GM12878 (cell line): ENCODE data around the gene KLB. TPM values are rescaled to one million over a fixed set of nuclear protein-coding genes. Genes with fewer than 3 reads are reported as not detected.

Experiments used
- ATAC-seq: fragments of 200-7000 bp; cut with Tn5 transposase; 3 replicates; pipeline ENCODE4 v1.9.1; 2020; ENCODE audit warnings: mild to moderate bottlenecking, moderate library complexity
- BruUV-seq: library from RNA; stranded (reverse); fragments of 400-500 nt; replicated peaks from 2 replicates; lab custom pipeline; 2021; lab: Mats Ljungman, UMichigan
- CTCF ChIA-PET: fragments of 300-600 bp; sonication (Branson Sonifier 250); formaldehyde crosslinking; extraction: SDS; loops from one replicate; lab custom pipeline; 2021; ENCODE audit warnings: inconsistent platforms; lab: Yijun Ruan, JAX
- POLR2A ChIA-PET: fragments of 350-600 bp; formaldehyde crosslinking; extraction: SDS; loops from one replicate; lab custom pipeline; 2021; ENCODE audit warnings: inconsistent platforms; lab: Charles Lee
- RAD21 ChIA-PET: fragments of 300-600 bp; sonication (Branson Sonifier 250); formaldehyde crosslinking; loops from one replicate; lab custom pipeline; 2023; ENCODE audit warnings: antibody characterized with exemption; ENCODE audit not compliant: unreplicated experiment; lab: Charles Lee
- SMC1A ChIA-PET: fragments of 300-600 bp; sonication (Branson Sonifier 250); formaldehyde crosslinking; loops from one replicate; lab custom pipeline; 2023; ENCODE audit not compliant: unreplicated experiment, uncharacterized antibody; lab: Charles Lee
- DNase-seq: peaks from one replicate; pipeline ENCODE4 v3.0.0-alpha.2; 2011; ENCODE audit warnings: low read depth, low spot score
- FAIRE-seq: peaks from 3 replicates; lab custom pipeline; 2011; peaks lifted over from hg19 to GRCh38; lab: Jason Lieb, UNC
- H2AFZ ChIP-seq: 2 replicates; pipeline ENCODE4 v1.6.0; 2011; ENCODE audit warnings: low read depth, low read length, control low read depth; ENCODE audit not compliant: control insufficient read depth
- H3K27ac ChIP-seq: 2 replicates; pipeline ENCODE4 v1.5.1; 2011; ENCODE audit warnings: control low read depth; ENCODE audit not compliant: control insufficient read depth, insufficient read depth
- H3K27me3 ChIP-seq, 2 experiments: replicated peaks in 1 of 2; 2 replicates each; pipeline versions ENCODE4 v1.6.0 to v1.6.1; 2011; ENCODE audit warnings: low read length in 1 of 2; ENCODE audit not compliant: control insufficient read depth in 2 of 2, insufficient read depth in 2 of 2
- H3K36me3 ChIP-seq, 2 experiments: 2 replicates each; pipeline ENCODE4 v1.5.1; 2011; ENCODE audit warnings: low read length in 1 of 2; ENCODE audit not compliant: control insufficient read depth in 2 of 2, insufficient read depth in 2 of 2
- H3K4me1 ChIP-seq: 2 replicates; pipeline ENCODE4 v1.6.1; 2011; ENCODE audit warnings: mild to moderate bottlenecking, low read length, moderate library complexity, mixed read lengths; ENCODE audit not compliant: control insufficient read depth, insufficient read depth
- H3K4me2 ChIP-seq: 2 replicates; pipeline ENCODE4 v1.6.0; 2011; ENCODE audit warnings: control low read depth; ENCODE audit not compliant: control insufficient read depth, insufficient read depth
- H3K4me3 ChIP-seq: fragments of 200-600 bp; sonication (generic); 2 replicates; pipeline ENCODE4 v1.5.1; 2016
- H3K79me2 ChIP-seq: 2 replicates; pipeline ENCODE4 v1.6.0; 2011; ENCODE audit warnings: low read length; ENCODE audit not compliant: control insufficient read depth, insufficient read depth
- H3K9ac ChIP-seq: 2 replicates; pipeline ENCODE4 v1.8.0; 2011; ENCODE audit warnings: low read length, control low read depth, mixed read lengths; ENCODE audit not compliant: control insufficient read depth, insufficient read depth
- H3K9me3 ChIP-seq: replicated peaks from 3 replicates; pipeline ENCODE4 v1.5.1; 2011; ENCODE audit warnings: mild to moderate bottlenecking, low read length; ENCODE audit not compliant: control insufficient read depth, insufficient read depth
- H4K20me1 ChIP-seq: 2 replicates; pipeline ENCODE4 v1.6.0; 2011; ENCODE audit not compliant: control insufficient read depth, insufficient read depth
- FOXM1 ChIP-seq: IDR thresholded peaks from 2 replicates; pipeline ENCODE4 v1.6.1; 2012; ENCODE audit warnings: low read depth, mild to moderate bottlenecking, inconsistent platforms, low read length, moderate library complexity
- KLF5 ChIP-seq: fragments of 450-650 bp; IDR thresholded peaks from 2 replicates; pipeline ENCODE4 v1.6.1; 2014; ENCODE audit warnings: mild to moderate bottlenecking; ENCODE audit not compliant: partially characterized antibody
- MTA2 ChIP-seq: fragments of 450-650 bp; IDR thresholded peaks from 2 replicates; pipeline ENCODE4 v1.6.1; 2016; ENCODE audit warnings: low read depth, mild to moderate bottlenecking, moderate library complexity
- MTA3 ChIP-seq: IDR thresholded peaks from 2 replicates; pipeline ENCODE4 v1.6.1; 2012; ENCODE audit warnings: low read length, inconsistent platforms, borderline replicate concordance
- MYC ChIP-seq: IDR thresholded peaks from 2 replicates; pipeline ENCODE4 v1.6.1; 2011; ENCODE audit warnings: mild to moderate bottlenecking, low read length, moderate library complexity, inconsistent platforms; ENCODE audit not compliant: insufficient read depth, insufficient replicate concordance, insufficient read length, severe bottlenecking
- PML ChIP-seq: IDR thresholded peaks from 2 replicates; pipeline ENCODE4 v1.6.1; 2012; ENCODE audit warnings: low read length, inconsistent platforms
- RB1 ChIP-seq: fragments of 450-650 bp; formaldehyde crosslinking; IDR thresholded peaks from 2 replicates; pipeline ENCODE4 v1.6.1; 2017; ENCODE audit warnings: mild to moderate bottlenecking, borderline replicate concordance
- RBBP5 ChIP-seq: fragments of 200-600 bp; sonication (generic); conservative IDR thresholded peaks from 2 replicates; pipeline ENCODE4 v1.6.1; 2016
- RELA ChIP-seq: fragments of 450-650 bp; IDR thresholded peaks from 2 replicates; pipeline ENCODE4 v1.8.0; 2014; ENCODE audit warnings: borderline replicate concordance; ENCODE audit not compliant: partially characterized antibody
- SIN3A ChIP-seq: IDR thresholded peaks from 2 replicates; pipeline ENCODE4 v1.6.1; 2012; ENCODE audit warnings: low read depth, low read length, improper control_type of control experiment
- SMAD1 ChIP-seq: fragments of 450-650 bp; IDR thresholded peaks from 2 replicates; pipeline ENCODE4 v1.6.1; 2018; ENCODE audit warnings: mild to moderate bottlenecking, low read depth; ENCODE audit not compliant: partially characterized antibody
- SREBF1 ChIP-seq: IDR thresholded peaks from 2 replicates; pipeline ENCODE4 v1.6.1; 2012; ENCODE audit warnings: mild to moderate bottlenecking, low read length
- TCF3 ChIP-seq: IDR thresholded peaks from 2 replicates; pipeline ENCODE4 v1.6.1; 2012; ENCODE audit warnings: low read depth, mild to moderate bottlenecking, low read length, borderline replicate concordance; ENCODE audit not compliant: insufficient read depth
- ZNF217 ChIP-seq: fragments of 450-650 bp; IDR thresholded peaks from 2 replicates; pipeline ENCODE4 v1.6.1; 2017; ENCODE audit warnings: antibody characterized with exemption, mild to moderate bottlenecking
- WGBS: methylation state at CpG from one replicate; pipeline ENCODE4 v1.1.6; 2016; ENCODE audit warnings: low lambda C conversion rate; ENCODE audit not compliant: insufficient replicate concordance, insufficient coverage; ENCODE audit errors: missing lambda C conversion rate; 5-methylcytosine and 5-hydroxymethylcytosine counted together
- in situ Hi-C: fragments of 300-500 bp; cut with MboI; formaldehyde crosslinking; loops from 9 replicates; pipeline ENCODE4 v1.14.3; 2018; ENCODE audit warnings: mixed read lengths
- intact Hi-C: fragments of 100-400 bp; cut with micrococcal nuclease; formaldehyde crosslinking; loops from one replicate; pipeline ENCODE4 v1.14.2; 2022; ENCODE audit not compliant: unreplicated experiment
- polyA plus RNA-seq, 11 experiments: library from polyadenylated mRNA; depleted of rRNA in 4 of 11; unstranded in 6 of 11; stranded (reverse) in 5 of 11; fragments of >200 nt; fragmentation: Nextera tagmentation in 4 of 11; fragmentation: Illumina TruSeq in 1 of 11; extraction: Ambion mirVana in 4 of 11; extraction: Trizol in 1 of 11; gene quantifications; 1 replicate in 1 of 11; 2 replicates in 10 of 11; pipeline versions ENCODE4 v1.2.1 to v1.2.3, GENCODE V29; 2011 to 2016; ENCODE audit warnings: inconsistent platforms in 2 of 11, missing spikeins in 2 of 11, low read depth in 1 of 11
- total RNA-seq, 4 experiments: library from RNA; depleted of rRNA in 3 of 4; stranded (reverse); fragments of >200 nt in 3 of 4; fragmentation: Illumina TruSeq in 1 of 4; extraction: Trizol in 1 of 4; gene quantifications; 2 replicates each; pipeline versions ENCODE4 v1.2.1 to v1.2.3, GENCODE V29; 2013 to 2021
- TF ChIP-seq, protein P1 (sequence below): fragments of 450-650 bp; IDR thresholded peaks from 2 replicates; pipeline ENCODE4 v1.6.1; 2017; ENCODE audit warnings: mild to moderate bottlenecking, low read depth, inconsistent platforms; ENCODE audit not compliant: poor library complexity, severe bottlenecking
- TF ChIP-seq, protein P2 (sequence below), 3 experiments: IDR thresholded peaks in 2 of 3; conservative IDR thresholded peaks in 1 of 3; 2 replicates each; pipeline ENCODE4 v1.5.1; 2011; ENCODE audit warnings: low read depth in 3 of 3, low read length in 3 of 3, mild to moderate bottlenecking in 3 of 3, control low read depth in 2 of 3, moderate library complexity in 2 of 3, inconsistent platforms in 1 of 3, mixed read lengths in 1 of 3; ENCODE audit not compliant: control insufficient read depth in 2 of 3, insufficient read depth in 1 of 3; ENCODE audit errors: extremely low read depth in 1 of 3

Gene KLB
- total and polyA plus RNA-seq, 10 of the 15 experiments (the other 5 are each of a cell fraction or from before 2014, with no cell fraction given): under 0.01 to 0.13 (median 0.04) TPM; not detected in 1

DNA sequence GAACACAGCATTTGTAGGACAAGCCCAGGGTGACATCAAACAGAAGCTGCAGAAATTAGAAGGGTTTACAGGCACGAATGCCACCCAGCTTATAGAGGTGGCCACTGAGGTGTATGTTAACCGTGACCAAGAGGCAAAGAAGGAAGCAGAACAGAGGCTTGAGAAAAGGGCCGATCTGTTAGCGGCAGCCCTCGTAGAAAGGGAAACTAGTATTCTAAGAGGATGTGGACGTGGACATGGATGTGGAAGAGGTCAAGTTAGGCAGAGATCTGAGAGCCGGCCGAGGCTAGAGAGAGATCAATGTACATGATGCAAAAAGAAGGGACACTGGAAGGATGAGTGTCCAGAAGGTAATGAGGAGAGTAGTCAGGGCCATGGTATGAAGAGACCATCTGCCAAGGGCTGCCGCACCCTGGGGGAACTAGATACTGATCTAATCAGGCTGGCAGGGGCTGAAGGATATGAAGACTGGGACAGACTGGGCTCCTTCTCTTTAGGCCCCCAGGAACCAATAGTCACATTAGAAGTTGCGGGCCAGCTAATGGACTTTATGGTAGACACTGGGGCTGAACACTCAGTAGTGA, 79.6 kb downstream of the KLB start:
- H3K27ac ChIP-seq: no peak overlapping the region
- BruUV-seq: no TSS peak
- ChIA-PET RAD21 (interaction anchor here (0.6 kb wide), 1 partner anchor 15 kb away, joined by 3 read pairs; no protein-coding TSS in a partner anchor), CTCF (interaction anchor here (1.6 kb wide), 1 partner anchor 17 kb away, joined by 3 read pairs; no protein-coding TSS in a partner anchor), SMC1A (interaction anchor here (0.7 kb wide), 1 partner anchor 38 kb away, joined by 3 read pairs; no protein-coding TSS in a partner anchor), POLR2A (interaction anchor here (0.6 kb wide), 1 partner anchor 323 kb away, joined by 5 read pairs; no protein-coding TSS in a partner anchor)
- no peak overlapping the region for H3K4me2 ChIP-seq
- no peaks in the 10 kb centered on the region for H4K20me1 ChIP-seq
- no peak overlapping the region for H3K9ac ChIP-seq
- in situ Hi-C loops: no loop called here
- H2AFZ ChIP-seq: no peak overlapping the region
- H3K27me3 ChIP-seq: no peaks in the 10 kb centered on the region
- H3K4me1 ChIP-seq: no peaks in the 10 kb centered on the region
- H3K36me3 ChIP-seq: no peaks in the 10 kb centered on the region
- H3K4me3 ChIP-seq: no peak overlapping the region
- intact Hi-C loops: no loop called here
- DNase-seq (no peak), FAIRE-seq (no peak), ATAC-seq (no peak)
- no peaks in the 10 kb centered on the region for H3K79me2 ChIP-seq
- 68% methylated on average over 10 of the region's 10 CpGs for WGBS
- TF ChIP-seq, protein P1, sequence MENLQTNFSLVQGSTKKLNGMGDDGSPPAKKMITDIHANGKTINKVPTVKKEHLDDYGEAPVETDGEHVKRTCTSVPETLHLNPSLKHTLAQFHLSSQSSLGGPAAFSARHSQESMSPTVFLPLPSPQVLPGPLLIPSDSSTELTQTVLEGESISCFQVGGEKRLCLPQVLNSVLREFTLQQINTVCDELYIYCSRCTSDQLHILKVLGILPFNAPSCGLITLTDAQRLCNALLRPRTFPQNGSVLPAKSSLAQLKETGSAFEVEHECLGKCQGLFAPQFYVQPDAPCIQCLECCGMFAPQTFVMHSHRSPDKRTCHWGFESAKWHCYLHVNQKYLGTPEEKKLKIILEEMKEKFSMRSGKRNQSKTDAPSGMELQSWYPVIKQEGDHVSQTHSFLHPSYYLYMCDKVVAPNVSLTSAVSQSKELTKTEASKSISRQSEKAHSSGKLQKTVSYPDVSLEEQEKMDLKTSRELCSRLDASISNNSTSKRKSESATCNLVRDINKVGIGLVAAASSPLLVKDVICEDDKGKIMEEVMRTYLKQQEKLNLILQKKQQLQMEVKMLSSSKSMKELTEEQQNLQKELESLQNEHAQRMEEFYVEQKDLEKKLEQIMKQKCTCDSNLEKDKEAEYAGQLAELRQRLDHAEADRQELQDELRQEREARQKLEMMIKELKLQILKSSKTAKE: no peak
- TF ChIP-seq TCF3 (no peak), MTA2 (no peak), SREBF1 (no peak), RELA (no peak), RB1 (no peak), MYC (no peak), SIN3A (no peak), SMAD1 (no peak), ZNF217 (no peak), MTA3 (no peak), RBBP5 (no peak), PML (no peak), FOXM1 (no peak), KLF5 (no peak)
- TF ChIP-seq, protein P2, sequence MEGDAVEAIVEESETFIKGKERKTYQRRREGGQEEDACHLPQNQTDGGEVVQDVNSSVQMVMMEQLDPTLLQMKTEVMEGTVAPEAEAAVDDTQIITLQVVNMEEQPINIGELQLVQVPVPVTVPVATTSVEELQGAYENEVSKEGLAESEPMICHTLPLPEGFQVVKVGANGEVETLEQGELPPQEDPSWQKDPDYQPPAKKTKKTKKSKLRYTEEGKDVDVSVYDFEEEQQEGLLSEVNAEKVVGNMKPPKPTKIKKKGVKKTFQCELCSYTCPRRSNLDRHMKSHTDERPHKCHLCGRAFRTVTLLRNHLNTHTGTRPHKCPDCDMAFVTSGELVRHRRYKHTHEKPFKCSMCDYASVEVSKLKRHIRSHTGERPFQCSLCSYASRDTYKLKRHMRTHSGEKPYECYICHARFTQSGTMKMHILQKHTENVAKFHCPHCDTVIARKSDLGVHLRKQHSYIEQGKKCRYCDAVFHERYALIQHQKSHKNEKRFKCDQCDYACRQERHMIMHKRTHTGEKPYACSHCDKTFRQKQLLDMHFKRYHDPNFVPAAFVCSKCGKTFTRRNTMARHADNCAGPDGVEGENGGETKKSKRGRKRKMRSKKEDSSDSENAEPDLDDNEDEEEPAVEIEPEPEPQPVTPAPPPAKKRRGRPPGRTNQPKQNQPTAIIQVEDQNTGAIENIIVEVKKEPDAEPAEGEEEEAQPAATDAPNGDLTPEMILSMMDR (IDR thresholded peaks at IDR 0.05 in 2 of 3, conservative IDR thresholded peaks at IDR 0.05 in 1 of 3; ENCODE audit: control insufficient read depth in 2 of 3, extremely low read depth in 1 of 3, insufficient read depth in 1 of 3, low read depth in 3 of 3, low read length in 3 of 3): no peak
- TF ChIP-seq, all 136 proteins: peak for 0
- H3K9me3 ChIP-seq: no peaks in the 10 kb centered on the region
